ENCODE data around the gene ACAT2.

DNA sequence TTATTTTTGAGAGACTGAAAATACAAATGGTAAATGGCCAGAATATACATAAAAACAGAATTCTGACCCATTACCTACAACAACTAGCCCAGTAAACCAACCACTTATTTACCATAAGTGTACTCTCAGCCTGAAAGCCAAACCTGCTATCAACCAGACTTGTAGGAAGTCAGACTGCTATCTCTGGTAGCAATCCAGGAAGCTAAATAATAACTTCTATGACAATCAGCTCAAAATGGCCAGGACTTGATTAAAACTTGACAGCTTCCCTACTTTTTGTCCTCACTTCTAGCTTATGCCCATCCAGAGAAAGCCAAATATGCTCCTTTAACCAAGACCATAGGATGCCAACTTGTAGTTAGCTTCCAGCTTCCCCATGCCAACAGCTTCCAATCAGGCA, 39.2 kb upstream of the ACAT2 start:
- TF ChIP-seq, protein P1, sequence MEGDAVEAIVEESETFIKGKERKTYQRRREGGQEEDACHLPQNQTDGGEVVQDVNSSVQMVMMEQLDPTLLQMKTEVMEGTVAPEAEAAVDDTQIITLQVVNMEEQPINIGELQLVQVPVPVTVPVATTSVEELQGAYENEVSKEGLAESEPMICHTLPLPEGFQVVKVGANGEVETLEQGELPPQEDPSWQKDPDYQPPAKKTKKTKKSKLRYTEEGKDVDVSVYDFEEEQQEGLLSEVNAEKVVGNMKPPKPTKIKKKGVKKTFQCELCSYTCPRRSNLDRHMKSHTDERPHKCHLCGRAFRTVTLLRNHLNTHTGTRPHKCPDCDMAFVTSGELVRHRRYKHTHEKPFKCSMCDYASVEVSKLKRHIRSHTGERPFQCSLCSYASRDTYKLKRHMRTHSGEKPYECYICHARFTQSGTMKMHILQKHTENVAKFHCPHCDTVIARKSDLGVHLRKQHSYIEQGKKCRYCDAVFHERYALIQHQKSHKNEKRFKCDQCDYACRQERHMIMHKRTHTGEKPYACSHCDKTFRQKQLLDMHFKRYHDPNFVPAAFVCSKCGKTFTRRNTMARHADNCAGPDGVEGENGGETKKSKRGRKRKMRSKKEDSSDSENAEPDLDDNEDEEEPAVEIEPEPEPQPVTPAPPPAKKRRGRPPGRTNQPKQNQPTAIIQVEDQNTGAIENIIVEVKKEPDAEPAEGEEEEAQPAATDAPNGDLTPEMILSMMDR (IDR thresholded peaks at IDR 0.05) = no peak
- no peak for TF ChIP-seq POLR2AphosphoS5 (IDR thresholded peaks at IDR 0.05)
